Stimulated activated CD4-positive, alpha-beta T cell treated with anti-CD3 and anti-CD28 coated beads, Interleukin-1b, Interleukin-23, amount 100 ng/mL, for 24 hours (primary cell): Measurements from ENCODE around the gene RIPOR2.
A peak's percentile ranks its signal among the peaks of the same experiment; 100 is the strongest.
"Not testable (repeated sequence)": the region's sequence is repeated elsewhere in the genome, so short reads cannot be mapped to it uniquely, and the experiment has no call there.

Experiments
- DNase-seq, 4 experiments: peaks; one replicate each; pipeline ENCODE4 v3.0.0-alpha.2; 2020; ENCODE audit warnings: low read depth in 4 of 4, low spot score in 1 of 4

The RIPOR2 gene

DNA sequence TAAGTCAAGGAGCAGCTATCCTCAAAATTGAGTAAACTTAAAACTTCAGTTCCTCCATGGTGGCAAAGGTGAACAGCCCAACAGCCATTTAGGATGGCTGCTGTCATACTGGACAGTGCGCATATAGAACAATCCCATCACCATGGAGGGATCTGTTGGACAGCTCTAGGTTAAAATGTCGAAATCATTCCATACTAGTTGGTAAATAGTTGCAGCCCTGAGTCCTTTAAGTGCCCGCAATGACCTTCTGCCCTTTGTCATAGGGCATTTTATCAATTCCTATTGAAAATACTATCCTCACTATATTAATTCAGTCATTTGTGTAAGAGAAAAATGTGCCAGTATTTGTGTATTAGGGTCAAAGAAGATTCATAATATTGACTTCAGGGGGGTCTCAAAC lies 128.2 kb downstream of the RIPOR2 start:
- DNase-seq, result no peak

DNA sequence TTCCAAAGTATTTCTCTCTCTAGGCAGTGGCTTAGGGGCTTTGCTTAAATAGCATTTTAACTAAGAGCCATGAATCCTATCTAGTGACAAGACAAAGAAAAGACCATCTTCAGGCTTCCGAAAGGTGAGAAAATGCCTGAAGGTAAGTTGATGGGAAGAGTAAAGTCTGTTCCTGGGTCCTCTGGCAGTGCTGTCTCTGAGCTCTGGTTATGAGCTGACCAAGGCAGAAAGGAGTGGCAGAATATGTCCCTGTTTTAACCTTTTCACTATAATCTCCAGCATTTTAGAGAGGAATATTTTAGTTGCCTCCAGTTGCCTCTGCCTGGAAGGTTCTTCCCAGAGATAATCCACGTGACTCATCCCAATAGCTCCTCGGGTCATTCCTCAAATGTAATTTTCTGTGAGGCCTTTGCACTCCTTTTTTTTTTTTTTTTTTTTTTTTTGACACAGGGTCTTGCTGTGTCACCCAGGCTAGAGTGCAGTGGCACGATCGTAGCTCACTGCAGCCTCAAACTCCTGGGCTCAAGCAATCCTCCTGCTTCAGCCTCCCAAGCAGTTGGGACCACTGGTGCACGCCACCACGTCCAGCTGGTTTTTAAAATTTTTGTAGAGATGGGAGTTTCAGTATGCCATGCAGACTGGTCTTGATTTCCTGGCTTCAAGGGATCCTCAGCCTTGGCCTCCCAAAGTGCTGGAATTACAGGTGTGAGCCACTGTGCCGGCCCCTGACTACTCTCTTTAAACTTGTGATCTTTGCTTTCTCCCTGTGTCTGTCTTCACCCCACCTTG lies 133.3 kb downstream of the RIPOR2 start:
- no peak for DNase-seq

DNA sequence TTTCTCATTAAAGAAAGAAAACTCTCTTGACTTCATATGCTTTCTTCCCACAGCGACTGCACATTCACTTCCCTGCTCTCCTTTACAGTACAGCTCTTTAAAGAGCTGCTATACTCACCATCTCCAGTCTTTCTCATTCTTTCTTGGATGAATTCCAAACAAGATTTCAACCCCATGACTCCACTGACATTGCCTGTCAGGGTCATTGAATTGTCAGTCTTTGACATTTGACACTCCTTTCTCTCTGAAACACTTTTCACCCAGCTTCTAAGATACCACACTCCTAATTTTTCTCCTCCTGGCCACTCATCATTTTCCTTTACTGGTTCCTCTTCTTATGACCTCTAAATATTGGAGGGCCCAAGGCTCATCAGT lies 136.2 kb downstream of the RIPOR2 start:
- no peak for DNase-seq

DNA sequence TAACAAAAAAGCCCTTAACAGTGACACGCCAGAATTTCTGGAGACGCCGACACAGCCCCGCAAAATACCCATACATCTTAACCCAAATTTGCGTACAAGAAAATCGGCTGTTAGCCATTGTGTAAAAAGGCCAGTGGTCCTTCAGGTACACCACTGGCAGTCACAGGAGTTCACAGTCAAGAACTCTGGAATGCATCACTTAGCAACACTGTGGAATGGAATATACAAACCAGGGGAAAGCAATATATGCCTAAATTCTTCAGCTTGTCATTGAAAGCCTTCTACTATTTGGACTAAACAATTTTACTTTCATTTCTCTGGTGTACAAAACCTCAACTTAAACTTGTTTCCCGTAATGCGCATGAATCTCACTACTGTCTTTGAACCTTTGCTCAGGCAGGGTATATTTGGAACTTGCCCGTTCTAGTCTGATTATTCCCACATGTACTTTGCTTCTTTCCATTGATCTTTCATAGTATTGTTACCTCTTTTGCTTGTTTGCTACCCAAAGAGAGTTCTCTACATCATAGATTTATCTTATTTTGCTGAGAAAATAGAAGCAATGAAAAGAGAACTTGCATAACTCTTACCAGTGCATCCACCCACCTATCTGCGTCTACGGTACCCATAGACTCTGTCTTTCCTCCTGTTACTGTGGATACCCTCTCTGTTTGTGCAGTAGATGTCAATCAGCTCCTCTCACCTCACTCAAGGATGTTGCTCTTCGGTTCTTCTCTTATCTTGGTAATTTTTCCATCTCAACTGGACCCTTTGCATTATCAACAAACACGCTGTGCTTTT lies 136.8 kb downstream of the RIPOR2 start, which contains the start of gene ARMH2:
Gene ARMH2, minus strand, starts transcription at position 178 of the 801 bp plus-strand sequence. Its CDS starts 60 bp downstream, at position 118.
- no peak for DNase-seq

DNA sequence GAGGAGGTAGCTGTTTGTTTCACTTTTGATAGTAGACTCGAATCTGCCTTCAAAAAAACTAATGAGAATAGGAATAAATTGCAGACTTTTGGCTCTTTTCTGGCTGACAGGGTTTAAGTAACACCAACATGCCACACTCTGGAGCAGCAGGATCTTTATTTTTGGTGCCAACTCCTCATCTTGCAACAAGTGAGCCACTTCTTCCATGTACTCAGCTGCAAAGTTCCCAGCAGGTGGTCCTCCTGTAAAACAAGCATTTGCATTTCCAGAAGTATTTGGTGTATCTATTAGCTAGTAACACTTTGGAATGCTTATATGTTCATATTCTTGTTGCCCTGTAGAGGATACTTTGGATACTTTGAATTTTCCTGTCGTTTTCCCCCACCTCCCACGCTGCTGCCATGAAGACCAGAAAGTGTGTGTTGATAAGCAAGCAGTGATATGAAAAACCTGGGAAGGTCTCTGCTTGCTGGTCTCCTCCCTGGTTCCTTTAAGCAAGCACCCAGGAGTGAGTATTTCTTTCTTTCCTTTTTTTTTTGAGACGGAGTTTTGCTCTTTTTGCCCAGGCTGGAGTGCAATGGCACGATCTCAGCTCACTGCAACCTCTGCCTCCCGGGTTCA lies 138.1 kb downstream of the RIPOR2 start:
- DNase-seq, result no peak

DNA sequence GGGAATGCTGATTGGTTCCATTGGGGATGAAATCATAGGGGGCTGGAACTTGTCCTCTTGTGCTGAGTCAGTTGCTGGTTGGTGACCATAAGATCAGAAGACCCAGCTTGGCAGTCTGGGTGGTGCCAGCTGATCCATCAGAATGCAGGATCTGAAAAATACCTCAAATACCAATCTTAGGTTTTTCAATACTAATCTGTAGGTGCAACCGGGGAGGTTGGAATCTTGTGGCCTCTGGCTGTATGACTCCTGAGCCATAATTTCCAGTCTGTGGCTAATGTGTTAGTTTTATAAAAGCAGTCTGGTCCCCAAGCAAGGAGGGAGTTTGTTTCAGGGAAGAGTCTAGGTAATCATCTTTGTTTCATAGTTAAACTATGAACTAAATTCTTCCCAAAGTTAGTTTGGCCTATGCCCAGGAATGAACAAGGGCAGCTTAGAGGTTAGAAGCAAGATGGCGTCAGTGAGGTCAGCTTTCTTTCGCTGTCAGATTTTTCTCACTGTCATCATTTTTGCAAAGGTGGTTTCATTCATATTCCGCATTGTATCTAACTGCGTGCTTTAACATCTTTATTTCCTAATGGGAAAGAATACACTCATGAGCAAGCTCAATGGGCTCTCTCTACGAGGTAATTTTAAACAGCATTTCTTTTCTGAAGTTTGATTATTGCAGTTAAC lies 139.0 kb downstream of the RIPOR2 start:
- peak in 1 of 4 experiments; percentile 7 for DNase-seq

DNA sequence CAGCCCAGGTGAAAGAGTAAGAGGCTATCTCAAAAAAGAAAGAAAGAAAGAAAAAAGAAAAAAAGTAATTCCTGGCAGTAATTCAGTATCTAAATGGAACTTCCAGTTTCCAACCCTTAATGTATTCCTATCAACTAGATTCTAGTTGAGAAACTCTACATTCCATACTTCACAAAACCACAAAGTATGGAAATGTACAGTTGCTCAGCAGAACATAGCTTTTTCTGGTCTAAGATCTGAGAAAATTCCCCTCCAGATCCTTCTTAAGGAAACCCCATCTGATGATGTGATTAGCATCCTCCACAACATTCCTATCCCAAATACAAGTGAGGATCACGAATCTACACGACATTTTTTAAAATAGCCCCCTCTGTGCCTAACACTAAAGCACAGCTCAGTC lies 140.7 kb downstream of the RIPOR2 start:
- no peak for DNase-seq

DNA sequence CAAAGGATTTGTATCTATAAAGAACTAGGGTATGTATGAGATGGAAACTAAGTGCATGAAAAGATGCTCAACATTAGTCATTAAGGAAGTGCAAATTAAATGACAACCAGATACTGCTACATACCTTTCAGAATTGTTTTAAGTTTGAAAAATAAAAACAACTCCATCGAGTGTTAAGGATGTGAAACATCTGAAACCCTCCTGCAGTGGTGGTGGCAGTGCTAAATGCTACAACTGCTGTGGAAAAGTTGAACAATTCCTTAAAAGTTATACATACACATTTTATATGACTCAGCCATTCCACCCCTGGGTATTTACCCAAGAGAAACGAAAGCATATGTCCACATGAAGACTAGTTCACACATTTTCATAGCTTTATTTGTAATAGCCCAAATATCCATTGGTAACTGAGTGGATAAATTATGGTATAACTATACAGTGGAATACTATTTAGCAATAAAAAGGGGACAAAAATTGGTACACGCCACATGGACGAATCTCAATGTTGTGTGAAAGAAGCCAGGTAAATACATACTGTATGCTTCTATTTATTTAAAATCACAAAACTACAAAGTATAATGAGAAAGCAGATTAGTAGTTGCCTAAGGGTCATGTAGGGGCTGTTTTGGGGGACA lies 147.6 kb downstream of the RIPOR2 start:
- peak in 1 of 4 experiments; percentile 5 for DNase-seq

DNA sequence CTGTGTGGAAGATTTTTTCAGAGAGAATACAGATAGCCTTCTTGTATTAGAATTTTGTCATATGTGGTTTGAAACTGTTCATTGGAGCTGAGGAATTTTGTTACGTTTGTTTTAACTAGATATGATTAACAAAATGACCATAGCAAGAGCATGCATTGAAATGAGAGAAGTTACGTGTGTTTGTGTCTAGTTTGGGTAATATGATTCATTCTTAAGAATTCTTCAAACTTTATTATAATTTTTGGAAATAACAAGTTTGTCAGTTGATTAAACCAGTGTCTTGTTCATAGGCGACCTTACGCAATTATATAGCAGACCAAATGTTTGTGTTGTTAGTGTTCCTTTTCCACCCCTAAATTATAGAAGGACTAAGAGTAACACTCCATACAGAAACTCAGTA lies 155.6 kb downstream of the RIPOR2 start:
- no peak for DNase-seq

DNA sequence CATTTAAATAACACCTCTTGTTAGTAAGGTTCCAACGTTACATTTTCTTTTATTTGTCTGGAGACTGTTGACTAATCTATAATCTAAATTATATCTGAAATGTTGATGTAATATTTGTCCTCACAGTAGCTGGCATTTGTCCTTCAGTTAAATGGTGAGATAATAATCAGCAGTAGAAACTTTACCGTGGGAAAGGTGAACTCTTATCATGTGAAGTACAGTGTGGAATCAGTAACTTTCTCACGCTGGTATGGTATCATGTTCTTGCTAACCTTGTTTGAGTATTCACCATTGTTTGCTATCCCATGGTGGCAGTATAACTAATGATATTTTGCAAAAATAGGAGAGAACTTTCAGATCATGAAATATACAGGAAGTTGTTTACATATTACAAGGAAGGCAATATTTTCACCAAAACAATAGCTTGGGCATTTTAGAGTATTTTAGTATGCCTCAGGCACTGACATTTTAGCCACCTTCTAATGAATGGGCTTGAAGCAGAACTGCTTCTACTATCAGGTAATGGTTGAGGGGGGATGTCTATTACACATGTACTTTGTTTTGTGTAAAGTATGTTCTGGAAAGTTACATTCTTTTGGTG lies 156.2 kb downstream of the RIPOR2 start:
- DNase-seq, result no peak

DNA sequence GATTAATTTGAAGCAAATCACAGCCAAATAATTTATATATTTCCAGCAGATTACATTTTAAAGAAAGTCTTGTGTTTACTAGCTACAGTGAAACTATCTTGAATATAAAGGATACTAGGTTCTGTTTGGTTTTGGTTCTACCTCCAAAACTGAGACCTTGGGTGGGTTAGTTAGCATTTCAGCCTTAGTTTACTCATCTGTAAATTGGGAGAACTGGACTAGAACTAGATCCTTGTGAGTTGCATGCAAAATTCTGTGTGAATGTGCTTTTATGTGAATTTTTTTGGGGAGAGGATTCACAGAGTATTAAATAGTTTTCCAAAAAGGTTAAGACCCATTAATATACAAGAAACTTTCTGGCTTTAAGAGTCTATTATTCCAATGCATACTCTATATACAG lies 156.9 kb downstream of the RIPOR2 start:
- no peak for DNase-seq

DNA sequence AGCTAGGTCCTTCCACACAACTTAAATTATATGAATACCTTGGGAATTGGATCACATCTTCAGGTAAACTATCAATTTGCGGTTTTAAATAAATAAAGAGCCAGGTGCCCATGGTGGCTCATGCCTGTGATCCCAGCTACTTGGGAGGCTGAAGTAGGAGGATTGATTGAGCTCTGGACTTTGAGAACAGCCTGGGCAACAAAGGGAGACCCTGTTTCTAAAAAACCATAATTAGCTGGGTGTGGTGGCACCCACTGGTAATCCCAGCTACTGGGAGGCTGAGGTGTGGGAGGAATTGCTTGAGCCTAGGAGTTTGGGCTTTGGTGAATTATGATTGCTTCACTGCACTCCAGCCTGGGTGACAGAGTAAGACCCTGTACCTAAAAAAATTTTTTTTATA lies 157.6 kb downstream of the RIPOR2 start:
- DNase-seq, result no peak

DNA sequence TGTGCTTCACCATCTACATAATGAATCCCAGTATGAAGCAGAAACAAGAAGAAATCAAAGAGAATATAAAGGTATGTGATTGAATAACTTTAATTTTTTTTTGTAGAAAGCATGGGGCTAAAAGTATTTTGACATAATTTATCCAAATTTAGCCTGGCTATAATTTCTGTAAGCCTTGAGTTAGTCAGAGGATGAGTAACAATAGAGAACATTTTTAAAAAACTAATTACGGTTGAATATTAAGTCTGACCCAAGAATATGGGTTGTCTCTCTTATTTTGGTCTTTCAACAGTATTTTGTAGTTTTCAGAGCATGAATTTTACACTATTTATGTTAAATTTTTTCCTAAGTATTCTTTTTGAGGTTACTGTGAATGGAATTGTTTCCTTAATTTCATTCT lies 158.5 kb downstream of the RIPOR2 start:
- no peak for DNase-seq

DNA sequence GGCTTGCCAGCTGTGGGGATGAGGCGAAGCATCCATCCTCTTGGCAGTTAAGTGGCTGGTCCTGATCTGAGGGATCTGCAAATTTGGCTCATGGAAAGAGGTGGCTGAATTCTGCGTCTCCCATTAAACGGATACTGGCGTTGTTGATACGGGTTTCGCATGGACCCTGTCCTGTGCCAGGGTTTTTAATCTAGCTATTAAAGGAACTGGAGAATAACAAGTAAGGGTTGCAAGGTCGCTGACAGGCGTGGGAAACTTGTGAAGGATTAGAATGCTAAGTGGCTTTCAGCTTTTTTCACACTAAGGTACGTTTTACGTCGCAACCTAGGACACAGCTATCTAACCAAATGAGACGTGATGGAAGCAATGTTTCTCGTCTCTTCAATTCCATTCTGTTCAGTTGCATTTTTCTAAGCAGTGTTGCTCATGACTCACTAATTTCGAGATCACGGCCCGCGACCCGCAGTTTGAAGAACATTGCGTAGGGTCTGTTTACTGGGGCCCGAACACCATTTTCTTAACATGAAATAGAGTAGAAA lies 160.2 kb downstream of the RIPOR2 start:
- peak in 1 of 4 experiments; percentile 17 for DNase-seq

DNA sequence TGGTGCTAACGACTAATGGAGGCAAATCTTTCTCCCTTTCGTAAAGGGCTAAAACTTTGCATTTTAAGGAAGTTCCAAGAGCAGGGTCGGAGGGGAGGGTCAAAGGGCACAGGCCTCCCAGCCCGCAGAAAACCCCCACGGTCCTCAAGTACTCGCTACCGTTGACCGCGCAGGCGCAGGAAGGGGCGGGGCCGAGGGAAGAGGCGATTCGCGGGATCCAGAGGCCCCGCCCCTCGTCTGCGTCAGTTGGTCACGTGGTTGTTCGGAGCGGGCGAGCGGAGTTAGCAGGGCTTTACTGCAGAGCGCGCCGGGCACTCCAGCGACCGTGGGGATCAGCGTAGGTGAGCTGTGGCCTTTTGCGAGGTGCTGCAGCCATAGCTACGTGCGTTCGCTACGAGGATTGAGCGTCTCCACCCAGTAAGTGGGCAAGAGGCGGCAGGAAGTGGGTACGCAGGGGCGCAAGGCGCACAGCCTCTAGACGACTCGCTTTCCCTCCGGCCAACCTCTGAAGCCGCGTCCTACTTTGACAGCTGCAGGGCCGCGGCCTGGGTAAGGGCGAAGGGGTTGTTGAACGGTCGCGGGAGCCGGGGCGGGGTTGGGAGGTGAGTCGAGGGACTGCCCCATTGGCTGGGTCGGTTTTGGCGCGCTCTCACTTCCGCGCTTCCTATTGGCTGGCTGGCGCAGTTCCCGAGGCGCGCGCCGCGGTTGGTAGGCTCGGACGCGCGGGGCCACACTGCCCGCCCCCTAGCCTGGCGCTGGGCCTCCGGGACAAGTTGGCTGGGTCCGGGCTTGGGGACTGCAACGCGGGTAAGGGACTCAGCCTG lies 160.9 kb downstream of the RIPOR2 start, which contains the start of gene GMNN:
Gene GMNN, plus strand, starts transcription at position 242 of the 824 bp plus-strand sequence. CDS start 2,310 bp downstream, outside the sequence.
- DNase-seq, result peak; percentile 98 to 99 (median 98)

DNA sequence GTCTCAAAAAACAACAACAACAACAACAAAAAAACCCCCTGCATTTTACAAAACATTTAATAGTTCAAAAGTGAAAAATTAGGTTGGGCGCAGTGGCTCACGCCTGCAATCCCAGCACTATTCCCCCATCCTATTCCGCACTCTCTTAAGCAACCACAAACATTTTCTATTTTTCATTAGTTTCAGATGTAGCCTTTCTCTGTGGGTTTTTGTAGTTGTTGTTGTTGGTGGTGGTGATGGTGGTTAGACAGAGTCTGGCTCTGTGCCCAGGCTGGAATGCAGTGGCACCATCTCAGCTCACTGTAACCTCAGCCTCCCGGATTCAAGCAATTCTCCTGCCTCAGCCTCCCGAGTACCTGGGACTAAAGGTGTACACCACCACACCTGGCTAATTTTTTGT lies 167.4 kb downstream of the RIPOR2 start:
- no peak for DNase-seq

DNA sequence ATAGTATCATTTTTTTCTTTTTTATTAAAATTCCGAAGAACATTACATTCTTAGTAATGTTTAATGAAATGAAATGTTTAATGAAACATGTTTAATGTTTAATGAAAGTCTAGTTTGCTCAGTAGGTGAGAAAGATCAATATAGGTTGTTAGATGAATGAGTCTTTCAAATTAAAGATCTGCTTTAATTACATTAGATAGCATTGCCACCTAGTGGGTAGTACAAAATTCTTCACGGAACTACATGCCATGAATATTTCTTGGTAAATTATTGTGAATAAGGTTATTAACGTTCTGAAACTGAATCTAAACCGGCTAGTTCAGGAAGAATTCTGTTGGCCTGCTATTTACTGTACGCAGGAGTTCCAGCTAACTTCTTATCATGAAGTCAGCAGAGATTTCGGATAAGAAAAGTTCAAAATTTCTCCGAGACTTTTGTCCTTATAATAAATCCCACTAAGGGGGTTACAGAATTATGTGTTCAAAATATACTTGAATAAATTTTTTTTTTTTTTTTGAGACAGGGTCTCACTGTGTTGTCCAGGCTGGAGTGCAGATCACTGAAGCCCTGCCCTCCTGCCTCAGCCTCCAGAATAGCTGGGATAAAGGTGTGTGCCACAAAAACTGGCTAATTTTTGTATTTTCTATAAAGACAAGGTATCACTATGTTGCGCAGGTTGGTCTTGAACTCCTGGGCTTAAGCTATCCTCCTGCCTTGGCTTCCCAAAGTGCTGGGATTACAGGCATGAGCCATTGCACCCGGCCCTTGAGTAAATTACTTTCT lies 168.9 kb downstream of the RIPOR2 start:
- no peak for DNase-seq

DNA sequence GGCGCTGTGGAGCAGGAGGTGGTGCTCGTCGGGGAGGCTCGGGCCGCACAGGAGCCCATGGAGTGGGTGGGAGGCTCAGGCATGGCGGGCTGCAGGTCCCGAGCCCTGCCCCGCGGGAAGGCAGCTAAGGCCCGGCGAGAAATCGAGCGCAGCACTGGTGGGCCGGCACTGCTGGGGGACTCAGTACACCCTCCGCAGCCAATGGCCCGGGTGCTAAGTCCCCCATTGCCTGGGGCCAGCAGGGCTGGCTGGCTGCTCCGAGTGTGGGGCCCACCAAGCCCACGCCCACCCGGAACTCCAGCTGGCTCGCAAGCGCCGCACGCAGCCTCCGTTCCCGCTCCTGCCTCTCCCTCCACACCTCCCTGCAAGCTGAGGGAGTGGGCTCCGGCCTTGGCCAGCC lies 169.8 kb downstream of the RIPOR2 start:
- not testable (repeated sequence) for DNase-seq
